Activated CD4-positive, CD25-positive, alpha-beta regulatory T cell (primary cell): ENCODE results near the gene GRIN3B.
A peak's percentile ranks its signal among the peaks of the same experiment; 100 is the strongest.

Experiments used
- DNase-seq, 4 experiments: peaks; one replicate each; lab custom pipeline; 2025; lab: John Stamatoyannopoulos, UW

GRIN3B gene

GRCh38 chr19:991174-991931 lies 8.9 kb upstream of the GRIN3B start:
- peak; percentile 43 to 58 (median 52) for DNase-seq

DNA sequence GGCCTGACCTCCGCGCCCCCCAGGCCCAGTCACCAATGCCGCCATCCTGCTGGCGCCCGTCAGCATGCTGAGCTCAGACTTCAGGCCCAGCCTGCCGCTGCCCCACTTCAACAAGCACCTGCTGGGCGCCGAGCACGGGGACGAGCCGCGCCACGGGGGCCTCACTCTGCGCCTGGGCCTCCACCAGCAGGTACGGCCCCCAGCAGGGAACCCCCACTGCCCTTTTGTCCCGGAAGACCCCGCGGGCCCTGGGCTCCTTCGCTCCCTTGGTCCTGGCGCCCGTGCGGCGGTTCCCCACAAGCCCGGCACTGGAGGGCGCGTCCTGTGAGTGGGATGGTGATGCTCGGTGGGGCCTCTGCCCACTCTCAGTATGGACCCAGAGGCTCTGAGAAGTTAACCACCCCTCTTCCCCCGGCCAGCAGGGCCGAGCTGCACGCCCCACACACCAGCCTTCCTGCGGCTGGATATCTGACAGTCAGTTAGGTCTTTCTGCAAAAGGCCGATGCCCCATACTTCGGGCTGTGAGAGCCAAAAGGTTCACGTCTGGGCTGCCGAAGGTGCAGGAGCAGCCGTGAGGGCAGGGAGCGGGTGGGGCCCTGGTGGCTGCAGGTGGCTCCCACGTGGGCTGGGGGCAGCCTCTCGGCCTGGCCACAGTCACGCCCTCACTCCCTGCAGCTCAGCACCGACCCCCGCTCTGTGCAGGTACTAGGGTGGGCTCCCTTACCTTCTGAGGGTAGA lies 8.1 kb upstream of the GRIN3B start:
- no peak for DNase-seq

GRCh38 chr19:992670-993055 lies 7.6 kb upstream of the GRIN3B start:
- DNase-seq, result no peak

GRCh38 chr19:993361-993830 lies 6.8 kb upstream of the GRIN3B start:
- no peak for DNase-seq

GRCh38 chr19:993831-994393 lies 6.3 kb upstream of the GRIN3B start:
- DNase-seq, result no peak

DNA sequence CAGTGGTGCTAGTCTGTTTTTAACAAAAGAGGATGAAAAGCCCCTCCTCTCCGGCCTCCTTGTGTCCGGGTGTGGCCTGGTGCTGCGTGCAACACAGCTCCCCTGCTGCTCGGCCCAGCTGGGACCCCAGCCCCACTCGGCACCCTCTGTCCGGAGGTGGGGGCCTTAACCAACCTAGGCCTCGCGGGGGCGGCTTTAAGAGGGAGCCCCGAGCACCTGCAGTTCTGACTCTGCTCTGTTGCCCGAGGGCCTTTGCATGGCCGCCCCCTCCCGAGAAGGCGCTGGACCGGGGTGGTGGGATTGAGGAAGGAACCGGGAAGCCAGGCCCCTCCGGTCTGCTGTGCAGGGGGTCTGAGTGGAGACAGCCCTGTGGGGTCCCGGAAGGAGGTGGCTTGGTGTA lies 5.7 kb upstream of the GRIN3B start:
- DNase-seq, result no peak

DNA sequence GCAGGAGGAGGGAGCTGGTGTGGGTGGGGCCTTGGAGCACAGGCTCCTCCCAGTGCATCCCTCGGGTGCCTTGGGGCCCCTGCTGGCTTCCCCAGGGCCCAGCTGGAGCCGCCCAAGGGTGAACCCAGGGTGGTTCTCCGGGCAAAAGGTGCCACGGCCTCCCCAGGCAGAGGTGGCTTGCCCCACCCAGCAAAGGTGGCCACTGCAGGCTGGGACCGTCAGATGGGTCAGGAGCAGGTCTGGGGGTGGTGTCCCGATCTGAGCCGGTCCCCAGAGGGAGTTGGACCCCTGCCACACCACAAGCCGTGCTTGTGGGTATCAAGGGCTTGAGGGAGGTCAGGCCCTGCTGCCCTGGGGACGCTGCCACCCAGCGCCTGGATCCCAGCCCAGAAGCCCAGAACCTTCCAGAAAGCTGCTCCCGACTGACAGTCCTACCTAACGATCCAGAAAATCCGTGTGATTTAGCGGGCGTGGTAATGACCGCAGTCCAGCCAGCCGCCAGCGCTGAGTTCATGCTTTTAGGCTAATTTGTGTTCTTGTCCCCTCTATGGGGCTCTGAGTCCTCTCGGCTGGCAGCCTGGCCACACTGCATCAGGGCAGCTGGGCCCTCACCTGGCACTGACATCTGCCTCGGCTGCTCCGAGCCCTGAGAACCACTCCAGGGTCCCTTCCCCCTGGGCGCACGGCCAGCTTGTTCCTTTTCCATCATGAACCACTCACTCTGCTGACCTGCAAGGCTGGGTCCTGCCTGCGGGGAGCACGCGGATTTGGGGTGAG lies 5.0 kb upstream of the GRIN3B start:
- no peak for DNase-seq

DNA sequence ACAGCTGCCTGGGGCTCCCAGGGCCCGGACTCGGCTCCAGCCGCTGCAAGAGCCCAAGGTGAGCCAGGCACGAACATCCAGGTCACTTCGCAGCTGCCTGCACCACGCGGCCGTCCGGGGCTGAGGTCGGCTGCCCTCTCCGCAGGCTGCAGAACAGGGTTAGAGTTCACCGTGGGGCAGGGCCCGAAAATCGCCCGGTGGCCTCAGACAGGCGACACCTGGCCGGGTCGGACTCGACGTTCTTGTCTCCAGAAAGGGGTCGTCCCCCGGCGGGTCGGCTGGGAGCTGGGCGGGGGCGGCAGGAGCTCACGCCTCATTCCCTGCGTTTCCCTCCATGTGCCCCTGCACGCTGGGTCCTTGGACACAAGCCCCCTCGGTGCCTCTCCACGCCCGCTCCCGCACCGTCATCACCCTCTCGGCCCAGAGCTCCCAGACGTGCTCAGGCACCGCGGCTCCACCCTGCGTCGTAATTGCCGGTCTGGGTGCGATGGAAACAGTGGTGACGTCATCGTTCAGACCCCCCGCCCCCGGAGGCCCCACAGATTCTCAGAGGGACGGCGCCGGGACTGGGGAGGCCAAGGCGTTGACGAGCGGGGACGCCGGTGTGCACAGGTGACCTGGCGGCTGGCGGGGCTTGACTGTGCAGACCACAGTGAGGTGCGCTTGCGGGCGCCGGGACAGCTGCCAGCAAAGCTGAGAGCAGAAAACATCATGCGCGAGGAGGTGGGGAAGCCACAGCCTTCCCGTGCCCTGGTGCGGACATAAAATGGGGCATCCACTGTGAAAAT lies 4.0 kb upstream of the GRIN3B start:
- peak in 2 of 4 experiments; percentile 34 to 39 for DNase-seq

- DNase-seq, result no peak
These were observed 2.2 kb upstream of the GRIN3B start for GRCh38 chr19:998064-998463.

DNA sequence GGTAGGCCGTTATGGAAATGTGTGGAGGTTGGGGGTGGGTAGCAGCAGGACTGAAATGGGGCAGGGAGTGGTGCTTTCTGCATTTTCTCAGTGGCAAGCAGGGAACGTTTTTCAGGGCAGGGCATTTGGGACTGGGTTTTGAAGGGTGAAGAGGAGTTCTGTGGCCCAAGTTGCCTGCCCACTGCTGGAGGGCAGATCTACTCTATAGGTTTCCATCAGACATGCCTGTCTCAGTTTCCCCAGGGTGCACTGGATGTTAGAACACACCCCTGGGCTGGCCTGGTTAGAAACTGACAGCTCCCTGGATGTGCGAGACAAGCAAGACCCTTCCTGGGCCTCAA lies 870 bp upstream of the GRIN3B start:
- no peak for DNase-seq

GRCh38 chr19:1000591-1001537 lies 645 bp downstream of the GRIN3B start:
- DNase-seq, result no peak

- peak; percentile 39 to 56 (median 48) for DNase-seq
These were observed 1.4 kb downstream of the GRIN3B start for GRCh38 chr19:1001538-1002166.

GRCh38 chr19:1002600-1002999 lies 2.4 kb downstream of the GRIN3B start:
- no peak for DNase-seq

DNA sequence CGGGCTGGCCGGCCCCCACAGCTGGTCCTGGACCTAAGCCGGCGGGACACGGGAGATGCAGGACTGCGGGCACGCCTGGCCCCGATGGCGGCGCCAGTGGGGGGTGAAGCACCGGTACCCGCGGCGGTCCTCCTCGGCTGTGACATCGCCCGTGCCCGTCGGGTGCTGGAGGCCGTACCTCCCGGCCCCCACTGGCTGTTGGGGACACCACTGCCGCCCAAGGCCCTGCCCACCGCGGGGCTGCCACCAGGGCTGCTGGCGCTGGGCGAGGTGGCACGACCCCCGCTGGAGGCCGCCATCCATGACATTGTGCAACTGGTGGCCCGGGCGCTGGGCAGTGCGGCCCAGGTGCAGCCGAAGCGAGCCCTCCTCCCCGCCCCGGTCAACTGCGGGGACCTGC lies 3.1 kb downstream of the GRIN3B start:
- DNase-seq, result no peak

- no peak for DNase-seq
These were observed 4.1 kb downstream of the GRIN3B start for GRCh38 chr19:1004204-1004802.

GRCh38 chr19:1004803-1005664 lies 4.8 kb downstream of the GRIN3B start:
- no peak for DNase-seq

DNA sequence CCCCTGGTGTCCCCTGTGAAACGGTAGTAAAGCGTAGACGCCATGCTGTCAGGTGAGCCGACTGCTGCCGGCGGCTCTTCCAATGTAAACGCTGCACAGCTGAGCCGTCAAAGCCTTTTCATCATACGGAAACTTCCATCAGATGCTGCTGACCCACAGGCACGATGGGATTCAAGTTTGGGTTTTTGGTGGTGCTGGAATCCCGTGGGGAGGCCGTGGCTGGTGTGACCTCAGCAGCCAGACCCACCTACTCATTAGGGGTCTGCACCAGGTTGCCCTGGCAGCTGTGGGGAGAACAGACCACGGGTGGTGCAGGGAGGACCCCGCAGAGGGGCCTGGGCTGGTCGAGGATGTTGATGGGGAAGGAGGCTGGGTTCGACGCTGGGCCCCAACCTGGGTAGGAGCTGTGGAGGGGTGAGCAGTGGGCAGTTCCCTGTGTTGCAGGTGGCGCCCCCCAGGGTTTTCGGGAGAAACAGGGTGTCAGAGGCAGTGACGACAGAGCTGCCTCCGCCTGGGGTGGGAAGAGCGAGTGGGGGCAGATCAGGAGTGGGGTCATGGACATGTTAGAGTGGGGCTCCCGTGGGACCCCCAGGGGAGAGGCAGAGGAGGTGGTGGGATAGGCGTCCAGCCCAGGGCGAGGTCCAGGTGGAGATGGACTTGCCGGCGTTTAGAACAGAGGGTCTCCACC lies 6.6 kb downstream of the GRIN3B start:
- DNase-seq, result no peak
